H9 (cell line): ENCODE results near the gene FBXL2. TPM values are rescaled to one million over a fixed set of nuclear protein-coding genes. Genes with fewer than 3 reads are reported as not detected.

ENCODE experiments used
- DNase-seq: peaks from one replicate; pipeline ENCODE4 v3.0.0-alpha.2; 2017
- H2AFZ ChIP-seq: one replicate; pipeline ENCODE4 v1.6.1; 2013; ENCODE audit warnings: mild to moderate bottlenecking, low read length, control low read depth, moderate library complexity
- H2AK5ac ChIP-seq: 2 replicates; pipeline ENCODE4 v1.6.1; 2013; ENCODE audit warnings: low read length, control low read depth, mixed read lengths; ENCODE audit not compliant: insufficient read length
- H2BK120ac ChIP-seq: one replicate; pipeline ENCODE4 v1.6.1; 2013; ENCODE audit warnings: low read depth, mild to moderate bottlenecking, low read length, control low read depth, inconsistent platforms; ENCODE audit not compliant: poor library complexity, severe bottlenecking
- H2BK12ac ChIP-seq: 2 replicates; pipeline ENCODE4 v1.6.1; 2013; ENCODE audit warnings: low read length, control low read depth, mixed read lengths, low read depth; ENCODE audit not compliant: insufficient read length
- H2BK15ac ChIP-seq: 2 replicates; pipeline ENCODE4 v1.6.1; 2013; ENCODE audit warnings: low read depth, low read length, control low read depth
- H2BK20ac ChIP-seq: one replicate; pipeline ENCODE4 v1.6.1; 2013; ENCODE audit warnings: low read depth, mild to moderate bottlenecking, low read length, control low read depth, inconsistent platforms; ENCODE audit not compliant: poor library complexity, severe bottlenecking
- H2BK5ac ChIP-seq: 2 replicates; pipeline ENCODE4 v1.6.1; 2013; ENCODE audit warnings: low read length, control low read depth, mixed read lengths; ENCODE audit not compliant: insufficient read length
- H3K14ac ChIP-seq: 2 replicates; pipeline ENCODE4 v1.6.1; 2013; ENCODE audit warnings: low read length, control low read depth; ENCODE audit not compliant: insufficient read depth
- H3K18ac ChIP-seq: 2 replicates; pipeline ENCODE4 v1.6.1; 2013; ENCODE audit warnings: low read depth, mild to moderate bottlenecking, mixed read lengths, low read length, control low read depth; ENCODE audit not compliant: insufficient read length
- H3K23ac ChIP-seq: 2 replicates; pipeline ENCODE4 v1.6.1; 2013; ENCODE audit warnings: low read length, control low read depth, mixed read lengths, low read depth; ENCODE audit not compliant: insufficient read length
- H3K23me2 ChIP-seq: 2 replicates; pipeline ENCODE4 v1.6.1; 2013; ENCODE audit warnings: low read depth, mild to moderate bottlenecking, mixed read lengths, low read length, control low read depth; ENCODE audit not compliant: insufficient read length, poor library complexity, severe bottlenecking
- H3K27ac ChIP-seq: 2 replicates; pipeline ENCODE4 v1.5.1; 2013; ENCODE audit warnings: low read length, control low read depth, mixed read lengths, low read depth; ENCODE audit not compliant: insufficient read length
- H3K27me3 ChIP-seq: 2 replicates; pipeline ENCODE4 v1.6.1; 2013; ENCODE audit warnings: low read length, control low read depth, inconsistent platforms; ENCODE audit not compliant: insufficient read depth
- H3K4ac ChIP-seq: 2 replicates; pipeline ENCODE4 v1.6.1; 2013; ENCODE audit warnings: low read depth, mild to moderate bottlenecking, control low read depth, inconsistent platforms, low read length, moderate library complexity
- H3K4me1 ChIP-seq: 2 replicates; pipeline ENCODE4 v1.6.1; 2013; ENCODE audit warnings: low read length, control low read depth, inconsistent platforms; ENCODE audit not compliant: insufficient read depth
- H3K4me2 ChIP-seq: 2 replicates; pipeline ENCODE4 v1.6.1; 2013; ENCODE audit warnings: low read length, control low read depth, mixed read lengths; ENCODE audit not compliant: insufficient read length, insufficient read depth
- H3K56ac ChIP-seq: 2 replicates; pipeline ENCODE4 v1.6.1; 2013; ENCODE audit warnings: low read depth, mild to moderate bottlenecking, mixed read lengths, low read length, control low read depth; ENCODE audit not compliant: insufficient read length
- H3K79me1 ChIP-seq: 2 replicates; pipeline ENCODE4 v1.6.1; 2013; ENCODE audit warnings: low read depth, mild to moderate bottlenecking, moderate library complexity, low read length, control low read depth, inconsistent platforms; ENCODE audit not compliant: insufficient read depth, poor library complexity, severe bottlenecking
- H3K79me2 ChIP-seq: 2 replicates; pipeline ENCODE4 v1.6.1; 2013; ENCODE audit warnings: low read length, control low read depth, inconsistent platforms; ENCODE audit not compliant: insufficient read depth
- H3K9ac ChIP-seq: 2 replicates; pipeline ENCODE4 v1.6.1; 2013; ENCODE audit warnings: low read length, control low read depth, mixed read lengths; ENCODE audit not compliant: insufficient read length; ENCODE audit errors: extremely low read depth
- H3K9me3 ChIP-seq: one replicate; pipeline ENCODE4 v1.6.1; 2013; ENCODE audit warnings: low read depth, low read length, inconsistent platforms; ENCODE audit not compliant: control insufficient read depth
- H3T11ph ChIP-seq: one replicate; pipeline ENCODE4 v1.6.1; 2013; ENCODE audit warnings: mild to moderate bottlenecking, low read length, control low read depth, inconsistent platforms
- H4K20me1 ChIP-seq: one replicate; pipeline ENCODE4 v1.6.1; 2013; ENCODE audit not compliant: control insufficient read depth, insufficient read length, insufficient read depth
- H4K5ac ChIP-seq: 2 replicates; pipeline ENCODE4 v1.6.1; 2013; ENCODE audit warnings: low read depth, mild to moderate bottlenecking, mixed read lengths, low read length, control low read depth; ENCODE audit not compliant: insufficient read length
- H4K8ac ChIP-seq: replicated peaks from 2 replicates; pipeline ENCODE4 v1.6.1; 2013; ENCODE audit warnings: low read length, control low read depth, mixed read lengths, low read depth; ENCODE audit not compliant: insufficient read length
- H4K91ac ChIP-seq: 2 replicates; pipeline ENCODE4 v1.6.1; 2013; ENCODE audit warnings: low read depth, mild to moderate bottlenecking, moderate library complexity, mixed read lengths, low read length, control low read depth; ENCODE audit not compliant: insufficient read length
- H3K27ac Mint-ChIP-seq, 3 experiments: 2 replicates in 2 of 3; 3 replicates in 1 of 3; pipeline ENCODE4 v1.8.0; 2020 to 2021; ENCODE audit warnings: mixed read lengths in 3 of 3, mild to moderate bottlenecking in 1 of 3, moderate library complexity in 1 of 3
- H3K27me3 Mint-ChIP-seq: 2 replicates; pipeline ENCODE4 v1.8.0; 2021; ENCODE audit warnings: low read depth, mild to moderate bottlenecking, moderate library complexity, mixed read lengths
- H3K36me3 Mint-ChIP-seq, 3 experiments: 2 replicates in 2 of 3; 3 replicates in 1 of 3; pipeline ENCODE4 v1.8.0; 2020 to 2021; ENCODE audit warnings: low read depth in 3 of 3, mixed read lengths in 3 of 3; ENCODE audit not compliant: insufficient read depth in 1 of 3
- H3K4me1 Mint-ChIP-seq, 2 experiments: 2 replicates each; pipeline ENCODE4 v1.8.0; 2020; ENCODE audit warnings: mixed read lengths in 2 of 2
- H3K4me3 Mint-ChIP-seq, 2 experiments: 2 replicates in 1 of 2; 3 replicates in 1 of 2; pipeline ENCODE4 v1.8.0; 2020 to 2021; ENCODE audit warnings: mild to moderate bottlenecking in 2 of 2, mixed read lengths in 2 of 2, moderate library complexity in 1 of 2
- H3K9me3 Mint-ChIP-seq, 2 experiments: 2 replicates in 1 of 2; 3 replicates in 1 of 2; pipeline ENCODE4 v1.8.0; 2020; ENCODE audit warnings: mild to moderate bottlenecking in 2 of 2, mixed read lengths in 2 of 2, moderate library complexity in 1 of 2
- WGBS: extraction: QIAGEN DNeasy Blood & Tissue Kit; methylation state at CpG from one replicate; pipeline ENCODE4 v1.1.7; 2013; ENCODE audit warnings: missing lambda C conversion rate, low lambda C conversion rate, mixed read lengths; ENCODE audit not compliant: insufficient read length; ENCODE audit errors: extremely low coverage; 5-methylcytosine and 5-hydroxymethylcytosine counted together
- total RNA-seq: library from RNA; stranded (reverse); gene quantifications from 2 replicates; pipeline ENCODE4 v1.2.1, GENCODE V29; 2021
- TF ChIP-seq, protein P1 (sequence below): fragments of 200-600 bp; sonication (generic); conservative IDR thresholded peaks from 3 replicates; pipeline ENCODE4 v1.8.0; 2021; ENCODE audit warnings: antibody characterized with exemption, mild to moderate bottlenecking

FBXL2 gene
- total RNA-seq, 1 experiment from 2014 or later: 2.7 TPM

DNA sequence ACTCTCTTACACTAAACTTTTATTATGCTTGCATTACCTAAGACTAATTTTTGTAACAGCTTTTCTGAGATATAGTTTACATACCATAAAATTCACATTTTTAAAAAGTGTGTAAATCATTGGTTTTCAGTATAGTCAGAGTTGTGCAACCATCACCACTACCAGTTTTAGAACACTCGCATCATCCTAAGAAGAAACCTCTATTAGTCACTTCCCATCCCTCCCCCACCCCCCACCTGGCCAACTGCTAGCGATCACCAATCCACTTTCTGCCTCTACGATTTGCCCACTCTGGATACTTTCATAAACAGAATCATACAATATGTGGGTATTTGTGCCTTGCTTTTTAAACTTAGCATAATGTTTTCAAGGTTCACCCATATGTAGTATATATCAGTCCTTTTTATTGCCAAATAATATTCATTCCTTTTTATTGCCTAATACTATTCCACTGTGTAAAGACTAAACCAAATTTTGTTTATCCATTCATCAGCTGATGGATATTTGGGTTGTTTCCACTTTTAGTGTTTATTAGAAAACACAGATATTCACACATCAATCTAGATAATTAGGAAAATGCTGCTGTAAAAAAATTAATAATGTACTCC is 139.9 kb downstream of the FBXL2 start:
- no peak overlapping the region for H3K14ac ChIP-seq
- peaks cover 4% of the 10 kb centered on the region for H3K79me1 ChIP-seq
- no peak overlapping the region for H2BK120ac ChIP-seq
- H4K20me1 ChIP-seq: no peaks in the 10 kb centered on the region
- H3T11ph ChIP-seq: no peak overlapping the region
- H2BK20ac ChIP-seq: no peak overlapping the region
- H3K4me1 ChIP-seq: no peaks in the 10 kb centered on the region; the same call in 1 of the 2 replicates
- Mint-ChIP-seq H3K27ac (no peak overlapping the region), H3K4me1 (peaks cover 0 to 1% of the 10 kb centered on the region in 2 experiments; a peak in 1 of 4 replicates), H3K27me3 (no peaks in the 10 kb centered on the region), H3K9me3 (no peaks in the 10 kb centered on the region), H3K4me3 (no peak overlapping the region), H3K36me3 (peaks cover 47 to 73% (median 72%) of the 10 kb centered on the region in 3 experiments)
- no peaks in the 10 kb centered on the region for H3K27me3 ChIP-seq
- H2AK5ac ChIP-seq: no peak overlapping the region
- H3K56ac ChIP-seq: no peak overlapping the region
- no peak overlapping the region for H3K4ac ChIP-seq
- H4K91ac ChIP-seq: no peak overlapping the region
- no peak overlapping the region for H3K23ac ChIP-seq
- no peak overlapping the region for H3K27ac ChIP-seq
- H3K4me2 ChIP-seq: no peak overlapping the region
- no peak overlapping the region for H4K8ac ChIP-seq
- no peak overlapping the region for H2BK12ac ChIP-seq
- no CpG with 5 or more reads among the region's 3 CpGs for WGBS
- H2BK5ac ChIP-seq: no peak overlapping the region
- H3K23me2 ChIP-seq: no peaks in the 10 kb centered on the region
- H3K79me2 ChIP-seq: no peaks in the 10 kb centered on the region; the same call in 1 of the 2 replicates
- H2BK15ac ChIP-seq: no peak overlapping the region
- TF ChIP-seq, protein P1, sequence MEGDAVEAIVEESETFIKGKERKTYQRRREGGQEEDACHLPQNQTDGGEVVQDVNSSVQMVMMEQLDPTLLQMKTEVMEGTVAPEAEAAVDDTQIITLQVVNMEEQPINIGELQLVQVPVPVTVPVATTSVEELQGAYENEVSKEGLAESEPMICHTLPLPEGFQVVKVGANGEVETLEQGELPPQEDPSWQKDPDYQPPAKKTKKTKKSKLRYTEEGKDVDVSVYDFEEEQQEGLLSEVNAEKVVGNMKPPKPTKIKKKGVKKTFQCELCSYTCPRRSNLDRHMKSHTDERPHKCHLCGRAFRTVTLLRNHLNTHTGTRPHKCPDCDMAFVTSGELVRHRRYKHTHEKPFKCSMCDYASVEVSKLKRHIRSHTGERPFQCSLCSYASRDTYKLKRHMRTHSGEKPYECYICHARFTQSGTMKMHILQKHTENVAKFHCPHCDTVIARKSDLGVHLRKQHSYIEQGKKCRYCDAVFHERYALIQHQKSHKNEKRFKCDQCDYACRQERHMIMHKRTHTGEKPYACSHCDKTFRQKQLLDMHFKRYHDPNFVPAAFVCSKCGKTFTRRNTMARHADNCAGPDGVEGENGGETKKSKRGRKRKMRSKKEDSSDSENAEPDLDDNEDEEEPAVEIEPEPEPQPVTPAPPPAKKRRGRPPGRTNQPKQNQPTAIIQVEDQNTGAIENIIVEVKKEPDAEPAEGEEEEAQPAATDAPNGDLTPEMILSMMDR: no peak
- no peak overlapping the region for H2AFZ ChIP-seq
- no peaks in the 10 kb centered on the region for H3K9me3 ChIP-seq
- DNase-seq: no peak
- no peak overlapping the region for H4K5ac ChIP-seq
- H3K9ac ChIP-seq: no peak overlapping the region
- no peak overlapping the region for H3K18ac ChIP-seq
